SIG-M5 treated with dmso at 0.1 percent for 504 hours (cell line): ENCODE data around the gene IFT57.
"Not testable (repeated sequence)": the region's sequence is repeated elsewhere in the genome, so short reads cannot be mapped to it uniquely, and the experiment has no call there.

Experiments
- DNase-seq: peaks from one replicate; lab custom pipeline; 2025; ENCODE audit not compliant: unreplicated experiment; lab: John Stamatoyannopoulos, UW

The IFT57 gene

GRCh38 chr3:108221911-108222852 lies at the start of gene IFT57:
Gene IFT57 (minus strand): TSS chr3:108222424. CDS start chr3:108222322, 102 bp downstream.
- peak; percentile 98 for DNase-seq

- DNase-seq: no peak
Observed at GRCh38 chr3:108271626-108272025, 49.4 kb upstream of the IFT57 start.

GRCh38 chr3:108268235-108268634 lies 46.0 kb upstream of the IFT57 start:
- DNase-seq: not testable (repeated sequence)

DNA sequence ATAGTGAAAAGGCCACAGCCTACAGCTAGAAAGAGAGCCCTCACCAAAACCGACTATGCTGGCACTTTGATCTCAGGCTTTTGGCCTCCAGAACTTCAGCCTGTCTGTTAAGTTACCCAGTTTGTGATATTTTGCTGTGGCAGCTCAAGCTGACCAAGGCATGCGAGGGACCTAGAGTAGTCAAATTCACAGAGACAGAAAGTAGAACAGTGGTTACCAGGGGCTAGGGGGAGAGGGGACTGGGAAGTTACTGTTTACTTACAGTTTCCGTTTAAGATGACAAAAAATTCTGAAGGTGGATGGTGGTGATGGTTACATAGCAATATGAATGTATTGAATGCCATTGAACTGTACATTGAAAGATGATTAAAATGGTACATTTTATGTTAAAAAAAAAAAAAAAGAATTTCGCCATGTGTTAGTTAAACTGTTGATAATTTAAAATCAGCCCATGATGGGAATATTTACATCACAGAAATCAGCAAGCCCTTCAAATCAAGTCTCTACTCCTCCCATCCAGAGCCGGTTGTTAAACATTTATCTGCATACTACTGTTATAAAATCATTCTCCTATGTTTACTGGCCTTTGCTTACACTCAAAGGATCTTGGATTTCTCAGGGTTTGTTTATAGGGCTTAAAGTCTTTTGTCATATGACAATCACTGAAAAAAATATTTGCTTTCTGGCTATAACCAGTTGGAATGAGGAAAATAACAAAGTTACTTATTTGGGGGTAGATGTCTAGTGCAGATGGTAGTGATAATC lies 42.5 kb upstream of the IFT57 start:
- DNase-seq: not testable (repeated sequence)

DNA sequence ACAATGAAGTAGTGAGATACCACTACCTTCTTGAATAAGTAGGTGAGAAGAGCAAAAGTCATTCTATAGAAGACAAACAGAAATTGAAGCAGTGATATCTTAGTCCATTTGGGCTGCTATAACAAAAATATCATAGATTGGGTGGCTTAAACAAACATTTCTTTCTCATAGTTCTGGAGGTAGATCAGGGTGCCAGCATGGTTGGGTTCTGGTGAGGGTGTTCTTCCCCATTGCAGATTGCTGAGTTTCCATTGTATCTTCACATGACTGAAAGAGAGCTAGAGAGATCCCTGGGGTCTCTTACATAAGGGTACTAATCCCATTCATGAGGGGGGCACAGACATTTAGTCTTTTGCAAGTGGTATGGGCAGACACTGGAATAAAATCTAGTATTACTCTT lies 32.9 kb upstream of the IFT57 start:
- no peak for DNase-seq

DNA sequence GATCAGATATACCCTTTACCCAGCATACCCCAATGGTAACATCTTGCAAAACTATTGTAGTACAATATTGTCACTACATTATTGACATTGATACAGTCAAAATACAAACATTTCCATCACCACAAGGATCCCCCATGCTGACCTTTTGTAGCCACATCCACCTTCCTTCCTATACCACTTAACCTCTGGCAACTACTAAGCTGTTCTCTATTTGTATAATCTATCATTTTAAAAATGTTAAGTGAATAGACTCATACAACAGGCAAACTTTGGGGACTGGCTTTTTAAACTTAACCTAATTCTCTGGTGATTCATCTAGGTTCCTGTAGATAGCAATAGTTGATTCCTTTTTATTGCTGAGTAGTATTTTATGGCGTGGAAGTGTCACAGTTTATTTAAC lies 29.6 kb upstream of the IFT57 start:
- DNase-seq: no peak

DNA sequence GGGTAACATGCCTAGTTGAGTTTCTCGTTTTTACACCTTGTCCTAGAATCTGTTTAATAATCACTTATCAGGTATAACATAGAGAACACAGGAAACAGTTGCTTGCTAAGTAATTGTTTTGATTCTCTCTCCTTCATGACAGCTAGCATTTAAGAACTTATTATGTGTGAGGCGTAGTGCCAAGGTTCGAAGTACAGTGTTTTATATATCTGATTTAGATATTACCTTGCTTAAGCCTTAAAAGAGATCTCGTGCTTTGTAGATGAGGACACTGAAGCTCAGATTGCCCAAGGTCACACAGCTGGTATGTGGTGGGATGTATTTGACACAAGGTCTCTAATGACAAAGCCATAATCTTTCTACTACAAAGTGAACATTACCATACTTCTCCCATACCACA lies 29.0 kb upstream of the IFT57 start:
- DNase-seq: no peak

DNA sequence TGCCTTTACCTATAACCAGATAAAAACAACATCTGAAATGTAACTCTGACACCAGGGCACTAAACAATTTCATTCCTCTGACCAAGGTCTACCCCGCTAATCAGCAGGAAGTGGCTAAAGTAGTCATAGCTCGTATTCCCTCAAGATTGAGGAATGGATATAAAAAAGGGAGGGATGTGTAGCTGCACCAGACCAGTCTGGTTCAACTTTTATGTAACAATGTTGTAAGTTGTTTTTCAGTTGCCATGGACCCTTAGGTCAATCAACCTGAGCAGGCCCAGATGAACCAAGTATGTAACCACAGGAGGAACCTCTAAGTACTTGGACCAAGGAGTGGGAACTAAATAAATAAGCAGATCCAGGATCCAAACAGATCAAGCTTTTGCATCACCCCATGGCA lies 28.4 kb upstream of the IFT57 start:
- DNase-seq: no peak

DNA sequence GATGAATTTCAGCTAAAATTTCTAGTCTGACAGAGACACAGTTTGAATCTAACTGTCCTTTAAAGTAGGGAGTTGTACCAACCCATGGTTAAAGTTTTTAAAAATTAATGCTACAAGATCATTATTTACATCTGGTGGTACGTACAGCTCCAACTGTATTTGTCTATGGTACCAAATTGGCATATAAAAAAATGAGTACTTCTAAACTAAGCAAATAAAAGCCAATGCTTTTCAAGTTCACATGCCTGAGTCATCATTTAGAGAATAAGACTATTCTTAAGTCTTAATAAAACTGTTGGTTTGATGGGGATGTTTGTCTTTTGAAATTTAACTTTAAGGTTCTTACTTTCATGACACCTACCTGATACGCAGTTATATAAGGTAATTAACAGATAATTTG lies 21.0 kb upstream of the IFT57 start:
- no peak for DNase-seq

- DNase-seq: no peak
Observed at GRCh38 chr3:108242776-108243175, 20.6 kb upstream of the IFT57 start.

GRCh38 chr3:108241721-108242120 lies 19.5 kb upstream of the IFT57 start:
- no peak for DNase-seq

GRCh38 chr3:108241146-108241545 lies 18.9 kb upstream of the IFT57 start:
- DNase-seq: no peak

- DNase-seq: no peak
Observed at GRCh38 chr3:108239082-108239481, 16.9 kb upstream of the IFT57 start.

DNA sequence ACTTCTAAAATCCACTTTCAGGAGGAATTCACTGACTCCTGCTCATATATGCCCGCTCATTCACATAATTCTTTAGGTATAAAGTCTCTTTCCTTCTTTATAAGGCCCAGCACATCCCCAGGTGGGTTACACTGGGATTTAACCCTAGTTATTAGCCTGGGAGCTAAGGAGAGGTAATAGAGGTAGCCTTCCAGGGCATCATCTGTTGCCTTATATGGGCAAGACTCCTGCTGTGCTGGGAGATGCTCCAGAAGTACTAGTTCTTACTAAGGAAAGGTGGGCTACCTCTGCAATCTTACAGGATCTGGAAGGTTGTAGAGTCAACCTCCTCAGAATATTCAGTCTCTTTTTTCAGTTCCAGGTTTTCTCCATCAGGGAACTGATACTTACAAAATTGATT lies 13.1 kb upstream of the IFT57 start:
- no peak for DNase-seq

DNA sequence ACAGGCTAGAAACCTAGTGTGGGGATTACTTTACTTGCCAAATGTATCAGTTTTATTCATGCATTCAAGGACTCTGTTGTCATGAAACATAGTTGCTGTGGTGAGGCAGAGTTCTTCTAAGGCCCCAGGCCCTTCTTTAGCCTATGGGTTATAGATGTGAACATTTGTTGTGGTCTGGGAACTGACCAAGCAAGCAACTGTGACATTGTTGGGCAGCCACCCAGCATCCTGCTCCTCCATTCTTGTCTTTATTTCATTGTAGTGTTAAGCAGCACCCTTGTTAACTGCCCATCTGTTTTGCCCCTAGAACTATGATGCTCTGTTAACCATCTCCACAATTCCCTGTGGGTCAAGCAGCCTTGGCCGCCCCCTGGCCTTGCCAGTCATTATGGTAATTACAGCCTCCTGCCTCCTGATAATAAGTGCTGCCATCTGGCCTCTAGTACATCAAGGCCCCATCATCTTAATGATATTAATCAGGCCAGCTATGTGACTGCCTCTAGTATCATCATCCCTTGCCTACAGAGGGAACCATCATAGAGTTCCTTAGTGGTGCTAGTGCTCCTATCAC lies 12.2 kb upstream of the IFT57 start:
- no peak for DNase-seq

- no peak for DNase-seq
Observed at GRCh38 chr3:108228286-108228685, 6.1 kb upstream of the IFT57 start.

GRCh38 chr3:108227131-108227530 lies 4.9 kb upstream of the IFT57 start:
- peak; percentile 69 for DNase-seq

DNA sequence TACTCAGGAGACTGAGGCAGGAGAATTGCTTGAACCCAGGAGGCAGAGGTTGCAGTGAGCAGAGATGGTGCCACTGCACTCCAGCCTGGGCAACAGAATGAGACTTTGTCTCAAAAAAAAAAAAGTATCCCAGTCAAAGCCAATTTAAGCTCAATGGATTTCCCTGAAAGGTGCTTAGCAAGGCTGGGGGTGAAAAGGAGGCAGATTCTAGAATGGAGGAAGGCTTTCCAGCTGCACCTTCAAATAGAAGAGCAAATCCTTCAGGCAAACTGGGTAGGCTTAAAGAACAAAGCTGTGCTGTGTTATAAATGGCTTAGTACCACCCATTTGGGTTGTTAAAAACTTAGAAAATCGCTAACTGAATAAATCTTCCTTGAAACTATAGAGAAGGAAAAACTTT lies 3.0 kb upstream of the IFT57 start:
- no peak for DNase-seq

DNA sequence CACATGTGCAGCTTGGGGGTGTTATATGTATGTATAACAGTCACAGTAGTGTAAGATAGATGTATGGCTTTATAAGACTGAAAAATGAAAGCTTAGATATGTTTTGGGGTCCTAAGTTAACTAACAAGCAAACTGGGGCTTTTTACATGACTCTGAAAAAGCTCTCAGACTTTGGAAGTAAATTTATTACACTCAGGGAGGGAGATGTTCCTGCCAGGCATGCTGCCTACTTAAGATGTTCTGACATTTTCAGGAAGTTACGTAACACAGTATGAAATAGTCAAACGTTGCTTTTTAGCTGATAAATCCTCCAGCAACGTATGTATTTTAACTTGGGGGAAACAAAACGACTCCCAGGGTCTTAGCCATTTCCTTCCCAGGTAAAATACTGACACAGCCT lies 1.7 kb upstream of the IFT57 start:
- DNase-seq: peak; percentile 90

DNA sequence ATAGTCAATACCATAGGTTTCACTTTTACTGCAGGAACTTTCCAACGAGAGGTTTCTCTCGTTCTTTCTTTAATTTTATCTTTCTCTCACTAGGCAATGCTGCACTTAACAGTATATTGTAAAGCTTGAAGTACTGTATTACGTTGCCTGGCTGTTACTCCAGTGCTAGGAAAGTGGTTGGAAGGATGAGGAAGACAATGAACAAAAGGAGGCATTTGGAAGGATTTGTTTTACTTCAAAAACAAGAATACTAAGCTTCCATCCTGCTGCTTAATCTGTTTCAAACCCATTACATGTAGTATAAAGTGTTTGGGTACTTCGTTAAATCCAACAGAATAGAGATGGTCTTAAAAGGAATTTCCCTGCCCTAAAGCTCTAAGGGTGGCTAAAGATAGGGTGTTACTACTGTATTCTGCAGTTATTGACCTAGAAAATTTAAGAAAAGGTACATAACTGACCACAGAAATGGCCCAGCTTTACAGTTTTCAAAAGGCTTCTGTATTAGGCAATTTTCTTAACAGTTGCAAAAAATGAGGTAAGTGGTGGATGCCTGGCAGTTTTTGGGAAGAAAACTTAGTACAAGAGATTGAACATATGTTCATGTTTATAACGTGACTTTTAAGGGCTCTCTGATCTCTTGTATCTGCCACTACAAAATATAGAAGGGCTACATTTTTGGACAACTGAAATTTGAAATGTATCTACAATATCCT lies 785 bp upstream of the IFT57 start:
- DNase-seq: peak; percentile 50

- DNase-seq: no peak
Observed at GRCh38 chr3:108221393-108221792, 831 bp downstream of the IFT57 start.
